ENCODE data around the gene SCAMP3. TPM values are rescaled to one million over a fixed set of nuclear protein-coding genes. Genes with fewer than 3 reads are reported as not detected.
A peak's percentile ranks its signal among the peaks of the same experiment; 100 is the strongest.

Gene SCAMP3
- total and polyA plus RNA-seq, 10 of the 15 experiments (the other 5 are each of a cell fraction or from before 2014, with no cell fraction given): 17.2 to 133 (median 87.3) TPM

DNA sequence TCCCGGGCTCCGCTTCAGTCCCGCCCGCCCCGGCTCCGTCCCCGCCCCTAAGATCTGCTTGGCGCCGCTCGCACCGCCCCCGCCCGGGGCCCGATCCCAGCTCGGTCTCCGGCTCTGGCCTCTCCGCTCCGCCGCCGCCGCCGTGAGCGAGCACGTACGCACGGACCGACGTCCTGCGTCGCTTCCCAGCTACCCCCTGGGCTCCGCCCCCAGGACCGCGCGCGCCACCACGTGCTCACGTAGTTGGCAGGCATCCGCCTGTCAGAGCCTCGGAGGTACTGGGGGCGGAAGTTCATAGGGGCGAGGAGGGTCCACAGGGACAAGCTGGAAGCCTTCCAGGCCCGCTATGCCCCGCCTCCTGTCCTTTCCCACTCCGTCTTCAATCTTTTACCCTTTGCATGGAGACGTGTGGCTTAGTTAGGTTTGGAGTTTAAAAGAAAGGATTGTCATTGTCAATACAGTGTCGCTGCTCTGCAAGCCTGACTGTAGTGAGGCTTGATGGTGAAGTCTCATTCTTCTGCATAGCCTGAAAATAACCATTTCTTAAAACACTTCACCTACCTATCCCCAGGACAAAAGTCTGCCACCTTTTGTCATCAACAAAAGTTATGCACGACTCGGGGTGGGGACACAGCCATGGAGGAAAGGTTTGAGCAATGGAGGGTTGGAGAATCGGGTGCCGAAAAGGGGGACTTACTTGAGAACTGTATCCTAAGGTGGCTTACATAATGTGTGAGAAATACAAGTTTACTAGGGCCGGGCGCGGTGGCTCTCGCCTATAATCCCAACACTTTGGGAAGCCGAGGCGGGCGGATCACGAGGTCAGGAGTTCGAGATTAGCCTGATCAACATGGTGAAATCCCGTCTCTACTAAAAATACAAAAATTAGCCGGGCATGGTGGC, 11.4 kb upstream of the SCAMP3 start, which contains the start of gene CLK2 (continued):
- TF ChIP-seq CREM (IDR thresholded peaks at IDR 0.05; ENCODE audit: low read depth): peak; percentile 56; the same call in 1 of the 2 replicates
- peak; percentile 82 for TF ChIP-seq RAD51 (IDR thresholded peaks at IDR 0.05)
- peak; percentile 39 for TF ChIP-seq SP1 (IDR thresholded peaks at IDR 0.05; ENCODE audit: low read depth, low read length)
- TF ChIP-seq, protein P1, sequence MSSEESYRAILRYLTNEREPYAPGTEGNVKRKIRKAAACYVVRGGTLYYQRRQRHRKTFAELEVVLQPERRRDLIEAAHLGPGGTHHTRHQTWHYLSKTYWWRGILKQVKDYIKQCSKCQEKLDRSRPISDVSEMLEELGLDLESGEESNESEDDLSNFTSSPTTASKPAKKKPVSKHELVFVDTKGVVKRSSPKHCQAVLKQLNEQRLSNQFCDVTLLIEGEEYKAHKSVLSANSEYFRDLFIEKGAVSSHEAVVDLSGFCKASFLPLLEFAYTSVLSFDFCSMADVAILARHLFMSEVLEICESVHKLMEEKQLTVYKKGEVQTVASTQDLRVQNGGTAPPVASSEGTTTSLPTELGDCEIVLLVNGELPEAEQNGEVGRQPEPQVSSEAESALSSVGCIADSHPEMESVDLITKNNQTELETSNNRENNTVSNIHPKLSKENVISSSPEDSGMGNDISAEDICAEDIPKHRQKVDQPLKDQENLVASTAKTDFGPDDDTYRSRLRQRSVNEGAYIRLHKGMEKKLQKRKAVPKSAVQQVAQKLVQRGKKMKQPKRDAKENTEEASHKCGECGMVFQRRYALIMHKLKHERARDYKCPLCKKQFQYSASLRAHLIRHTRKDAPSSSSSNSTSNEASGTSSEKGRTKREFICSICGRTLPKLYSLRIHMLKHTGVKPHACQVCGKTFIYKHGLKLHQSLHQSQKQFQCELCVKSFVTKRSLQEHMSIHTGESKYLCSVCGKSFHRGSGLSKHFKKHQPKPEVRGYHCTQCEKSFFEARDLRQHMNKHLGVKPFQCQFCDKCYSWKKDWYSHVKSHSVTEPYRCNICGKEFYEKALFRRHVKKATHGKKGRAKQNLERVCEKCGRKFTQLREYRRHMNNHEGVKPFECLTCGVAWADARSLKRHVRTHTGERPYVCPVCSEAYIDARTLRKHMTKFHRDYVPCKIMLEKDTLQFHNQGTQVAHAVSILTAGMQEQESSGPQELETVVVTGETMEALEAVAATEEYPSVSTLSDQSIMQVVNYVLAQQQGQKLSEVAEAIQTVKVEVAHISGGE (CRISPR knock-in tag; IDR thresholded peaks at IDR 0.05): no peak
- peak; percentile 92 for TF ChIP-seq POLR2A (IDR thresholded peaks at IDR 0.05; ENCODE audit: low read depth, low read length)
- TF ChIP-seq CBFB (IDR thresholded peaks at IDR 0.05; ENCODE audit: low read depth): no peak
- TF ChIP-seq SMAD1 (IDR thresholded peaks at IDR 0.05; ENCODE audit: low read depth, partially characterized antibody): peak; percentile 50
- no peak; the same call in 1 of the 2 replicates for TF ChIP-seq NR2C1 (IDR thresholded peaks at IDR 0.05)
- TF ChIP-seq, protein P2, sequence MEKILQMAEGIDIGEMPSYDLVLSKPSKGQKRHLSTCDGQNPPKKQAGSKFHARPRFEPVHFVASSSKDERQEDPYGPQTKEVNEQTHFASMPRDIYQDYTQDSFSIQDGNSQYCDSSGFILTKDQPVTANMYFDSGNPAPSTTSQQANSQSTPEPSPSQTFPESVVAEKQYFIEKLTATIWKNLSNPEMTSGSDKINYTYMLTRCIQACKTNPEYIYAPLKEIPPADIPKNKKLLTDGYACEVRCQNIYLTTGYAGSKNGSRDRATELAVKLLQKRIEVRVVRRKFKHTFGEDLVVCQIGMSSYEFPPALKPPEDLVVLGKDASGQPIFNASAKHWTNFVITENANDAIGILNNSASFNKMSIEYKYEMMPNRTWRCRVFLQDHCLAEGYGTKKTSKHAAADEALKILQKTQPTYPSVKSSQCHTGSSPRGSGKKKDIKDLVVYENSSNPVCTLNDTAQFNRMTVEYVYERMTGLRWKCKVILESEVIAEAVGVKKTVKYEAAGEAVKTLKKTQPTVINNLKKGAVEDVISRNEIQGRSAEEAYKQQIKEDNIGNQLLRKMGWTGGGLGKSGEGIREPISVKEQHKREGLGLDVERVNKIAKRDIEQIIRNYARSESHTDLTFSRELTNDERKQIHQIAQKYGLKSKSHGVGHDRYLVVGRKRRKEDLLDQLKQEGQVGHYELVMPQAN (conservative IDR thresholded peaks at IDR 0.05): peak; percentile 74
- TF ChIP-seq RUNX3 (IDR thresholded peaks at IDR 0.05; ENCODE audit: low read length): no peak
- TF ChIP-seq YBX1 (IDR thresholded peaks at IDR 0.05): no peak
- peak; percentile 64 for TF ChIP-seq RELA (IDR thresholded peaks at IDR 0.05; ENCODE audit: borderline replicate concordance, partially characterized antibody)
- TF ChIP-seq, protein P3, sequence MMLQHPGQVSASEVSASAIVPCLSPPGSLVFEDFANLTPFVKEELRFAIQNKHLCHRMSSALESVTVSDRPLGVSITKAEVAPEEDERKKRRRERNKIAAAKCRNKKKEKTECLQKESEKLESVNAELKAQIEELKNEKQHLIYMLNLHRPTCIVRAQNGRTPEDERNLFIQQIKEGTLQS (IDR thresholded peaks at IDR 0.05; ENCODE audit: borderline replicate concordance, extremely low read depth, low read depth, low read length): peak; percentile 34; the same call in 1 of the 2 replicates
- peak; percentile 89 to 97 for TF ChIP-seq EGR1 (IDR thresholded peaks at IDR 0.05; ENCODE audit: borderline replicate concordance in 1 of 2, low read depth in 2 of 2, low read length in 2 of 2)
- no peak for TF ChIP-seq CHD4 (IDR thresholded peaks at IDR 0.05)
- TF ChIP-seq, protein P4, sequence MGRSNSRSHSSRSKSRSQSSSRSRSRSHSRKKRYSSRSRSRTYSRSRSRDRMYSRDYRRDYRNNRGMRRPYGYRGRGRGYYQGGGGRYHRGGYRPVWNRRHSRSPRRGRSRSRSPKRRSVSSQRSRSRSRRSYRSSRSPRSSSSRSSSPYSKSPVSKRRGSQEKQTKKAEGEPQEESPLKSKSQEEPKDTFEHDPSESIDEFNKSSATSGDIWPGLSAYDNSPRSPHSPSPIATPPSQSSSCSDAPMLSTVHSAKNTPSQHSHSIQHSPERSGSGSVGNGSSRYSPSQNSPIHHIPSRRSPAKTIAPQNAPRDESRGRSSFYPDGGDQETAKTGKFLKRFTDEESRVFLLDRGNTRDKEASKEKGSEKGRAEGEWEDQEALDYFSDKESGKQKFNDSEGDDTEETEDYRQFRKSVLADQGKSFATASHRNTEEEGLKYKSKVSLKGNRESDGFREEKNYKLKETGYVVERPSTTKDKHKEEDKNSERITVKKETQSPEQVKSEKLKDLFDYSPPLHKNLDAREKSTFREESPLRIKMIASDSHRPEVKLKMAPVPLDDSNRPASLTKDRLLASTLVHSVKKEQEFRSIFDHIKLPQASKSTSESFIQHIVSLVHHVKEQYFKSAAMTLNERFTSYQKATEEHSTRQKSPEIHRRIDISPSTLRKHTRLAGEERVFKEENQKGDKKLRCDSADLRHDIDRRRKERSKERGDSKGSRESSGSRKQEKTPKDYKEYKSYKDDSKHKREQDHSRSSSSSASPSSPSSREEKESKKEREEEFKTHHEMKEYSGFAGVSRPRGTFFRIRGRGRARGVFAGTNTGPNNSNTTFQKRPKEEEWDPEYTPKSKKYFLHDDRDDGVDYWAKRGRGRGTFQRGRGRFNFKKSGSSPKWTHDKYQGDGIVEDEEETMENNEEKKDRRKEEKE (IDR thresholded peaks at IDR 0.05): no peak
- no peak for TF ChIP-seq ZZZ3 (IDR thresholded peaks at IDR 0.05; ENCODE audit: control insufficient read depth, insufficient read length, low read depth)
- TF ChIP-seq HCFC1 (IDR thresholded peaks at IDR 0.05; ENCODE audit: low read length): peak; percentile 57
- no peak for TF ChIP-seq EZH2 (IDR thresholded peaks at IDR 0.05; ENCODE audit: borderline replicate concordance, control insufficient read depth, low read depth, low read length)
- TF ChIP-seq, protein P5, sequence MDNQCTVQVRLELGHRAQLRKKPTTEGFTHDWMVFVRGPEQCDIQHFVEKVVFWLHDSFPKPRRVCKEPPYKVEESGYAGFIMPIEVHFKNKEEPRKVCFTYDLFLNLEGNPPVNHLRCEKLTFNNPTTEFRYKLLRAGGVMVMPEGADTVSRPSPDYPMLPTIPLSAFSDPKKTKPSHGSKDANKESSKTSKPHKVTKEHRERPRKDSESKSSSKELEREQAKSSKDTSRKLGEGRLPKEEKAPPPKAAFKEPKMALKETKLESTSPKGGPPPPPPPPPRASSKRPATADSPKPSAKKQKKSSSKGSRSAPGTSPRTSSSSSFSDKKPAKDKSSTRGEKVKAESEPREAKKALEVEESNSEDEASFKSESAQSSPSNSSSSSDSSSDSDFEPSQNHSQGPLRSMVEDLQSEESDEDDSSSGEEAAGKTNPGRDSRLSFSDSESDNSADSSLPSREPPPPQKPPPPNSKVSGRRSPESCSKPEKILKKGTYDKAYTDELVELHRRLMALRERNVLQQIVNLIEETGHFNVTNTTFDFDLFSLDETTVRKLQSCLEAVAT (IDR thresholded peaks at IDR 0.05): peak; percentile 57; the same call in 1 of the 2 replicates

Data from GM12878 (cell line).